PC-9 (cell line): Measurements from ENCODE around the gene MMP7. TPM values are rescaled to one million over a fixed set of nuclear protein-coding genes. Genes with fewer than 3 reads are reported as not detected.

ENCODE experiments used
- BruUV-seq: library from RNA; stranded (reverse); fragments of 400-500 nt; replicated peaks from 2 replicates; lab custom pipeline; 2021; lab: Mats Ljungman, UMichigan
- CTCF ChIA-PET: fragments of 300-600 bp; sonication (Branson Sonifier 250); formaldehyde crosslinking; loops from one replicate; lab custom pipeline; 2022; ENCODE audit warnings: antibody characterized with exemption; lab: Charles Lee
- POLR2A ChIA-PET: fragments of 300-600 bp; sonication (Branson Sonifier 250); formaldehyde crosslinking; loops from one replicate; lab custom pipeline; 2022; ENCODE audit warnings: antibody characterized with exemption; ENCODE audit not compliant: unreplicated experiment; lab: Charles Lee
- DNase-seq, 2 experiments: peaks; one replicate each; pipeline versions ENCODE4 v3.0.0 to v3.0.0-alpha.2; 2015 to 2022; ENCODE audit warnings: mixed read lengths in 1 of 2
- H2AFZ ChIP-seq: fragments of 200-600 bp; sonication (generic); 2 replicates; pipeline ENCODE4 v1.8.1; 2017; ENCODE audit warnings: antibody characterized with exemption
- H3F3A ChIP-seq: fragments of 200-600 bp; sonication (generic); 2 replicates; pipeline ENCODE4 v1.8.1; 2017; ENCODE audit warnings: antibody characterized with exemption, mild to moderate bottlenecking, low read depth; ENCODE audit not compliant: insufficient read depth
- H3K27ac ChIP-seq: fragments of 200-600 bp; sonication (generic); 2 replicates; pipeline ENCODE4 v1.6.1; 2016; ENCODE audit warnings: mixed run types
- H3K27me3 ChIP-seq: fragments of 200-600 bp; sonication (generic); 2 replicates; pipeline ENCODE4 v1.6.1; 2016; ENCODE audit warnings: low read depth, mixed run types; ENCODE audit not compliant: insufficient read depth
- H3K36me3 ChIP-seq: fragments of 200-600 bp; sonication (generic); 2 replicates; pipeline ENCODE4 v1.6.1; 2016; ENCODE audit warnings: low read depth, mixed run types
- H3K4me1 ChIP-seq: fragments of 200-600 bp; sonication (generic); replicated peaks from 2 replicates; pipeline ENCODE4 v1.6.1; 2016; ENCODE audit warnings: mixed run types; ENCODE audit not compliant: insufficient read depth
- H3K4me2 ChIP-seq: fragments of 200-600 bp; sonication (generic); 2 replicates; pipeline ENCODE4 v1.6.1; 2017; ENCODE audit warnings: mixed run types
- H3K4me3 ChIP-seq: fragments of 200-600 bp; sonication (generic); 2 replicates; pipeline ENCODE4 v1.6.1; 2016; ENCODE audit warnings: mixed run types
- H3K79me2 ChIP-seq: fragments of 200-600 bp; sonication (generic); 2 replicates; pipeline ENCODE4 v1.6.1; 2017; ENCODE audit warnings: low read depth, mixed run types
- H3K9me2 ChIP-seq: fragments of 200-600 bp; sonication (generic); 2 replicates; pipeline ENCODE4 v1.8.1; 2017; ENCODE audit warnings: mild to moderate bottlenecking; ENCODE audit not compliant: insufficient read depth
- H3K9me3 ChIP-seq: fragments of 200-600 bp; sonication (generic); 2 replicates; pipeline ENCODE4 v1.8.1; 2016; ENCODE audit warnings: low read depth; ENCODE audit not compliant: insufficient read depth
- H4K20me1 ChIP-seq: fragments of 200-600 bp; sonication (generic); 2 replicates; pipeline ENCODE4 v1.8.1; 2017; ENCODE audit not compliant: insufficient read depth
- EZH2 ChIP-seq: fragments of 200-600 bp; sonication (generic); IDR thresholded peaks from 2 replicates; pipeline ENCODE4 v1.8.0; 2017; ENCODE audit warnings: antibody characterized with exemption, low read depth
- intact Hi-C: fragments of 100-400 bp; cut with micrococcal nuclease; formaldehyde crosslinking; loops from one replicate; pipeline ENCODE4 v1.10.0; 2022; ENCODE audit not compliant: unreplicated experiment
- total RNA-seq: library from RNA; stranded (reverse); gene quantifications from 2 replicates; pipeline ENCODE4 v1.2.3, GENCODE V29; 2021
- TF ChIP-seq, protein P1 (sequence below): fragments of 200-600 bp; sonication (generic); conservative IDR thresholded peaks from 2 replicates; pipeline ENCODE4 v1.6.1; 2017; ENCODE audit warnings: mixed run types, antibody characterized with exemption, mild to moderate bottlenecking, moderate library complexity

MMP7 gene
- total RNA-seq, 1 experiment from 2014 or later: 1.1 TPM

DNA sequence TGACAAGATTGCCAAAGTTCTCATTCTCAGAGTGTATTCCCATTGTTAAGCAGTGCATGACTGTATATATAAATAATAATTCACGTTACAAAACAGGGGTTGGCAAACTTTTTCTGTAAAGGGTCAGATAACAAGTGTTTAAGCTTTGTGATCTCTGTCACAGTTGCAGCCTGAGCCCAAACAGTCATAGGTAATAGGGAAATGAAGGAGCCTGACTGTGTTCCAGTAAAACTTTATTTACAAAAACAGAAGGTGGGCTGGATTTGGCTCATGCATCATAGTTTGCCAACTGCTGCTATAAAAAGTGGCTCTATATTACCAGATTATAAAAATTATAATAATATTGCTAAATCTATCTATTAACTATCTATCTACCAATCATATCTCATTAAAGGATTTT lies 3.5 kb downstream of the MMP7 start:
- POLR2A ChIA-PET: no interaction called here
- no peak for DNase-seq
- Histone ChIP-seq H3K9me2 (no peaks in the 10 kb centered on the region), H2AFZ (no peak overlapping the region), H3K4me2 (no peak overlapping the region), H3K9me3 (no peaks in the 10 kb centered on the region), H3K79me2 (no peaks in the 10 kb centered on the region), H3K4me3 (no peak overlapping the region), H3K27ac (no peak overlapping the region), H3K27me3 (no peaks in the 10 kb centered on the region), H3K36me3 (no peaks in the 10 kb centered on the region), H4K20me1 (no peaks in the 10 kb centered on the region), H3K4me1 (peaks cover 7% of the 10 kb centered on the region; the same call in 1 of the 2 replicates), H3F3A (peaks cover 5% of the 10 kb centered on the region; the same call in 1 of the 2 replicates)
- BruUV-seq: no TSS peak
- TF ChIP-seq, protein P1, sequence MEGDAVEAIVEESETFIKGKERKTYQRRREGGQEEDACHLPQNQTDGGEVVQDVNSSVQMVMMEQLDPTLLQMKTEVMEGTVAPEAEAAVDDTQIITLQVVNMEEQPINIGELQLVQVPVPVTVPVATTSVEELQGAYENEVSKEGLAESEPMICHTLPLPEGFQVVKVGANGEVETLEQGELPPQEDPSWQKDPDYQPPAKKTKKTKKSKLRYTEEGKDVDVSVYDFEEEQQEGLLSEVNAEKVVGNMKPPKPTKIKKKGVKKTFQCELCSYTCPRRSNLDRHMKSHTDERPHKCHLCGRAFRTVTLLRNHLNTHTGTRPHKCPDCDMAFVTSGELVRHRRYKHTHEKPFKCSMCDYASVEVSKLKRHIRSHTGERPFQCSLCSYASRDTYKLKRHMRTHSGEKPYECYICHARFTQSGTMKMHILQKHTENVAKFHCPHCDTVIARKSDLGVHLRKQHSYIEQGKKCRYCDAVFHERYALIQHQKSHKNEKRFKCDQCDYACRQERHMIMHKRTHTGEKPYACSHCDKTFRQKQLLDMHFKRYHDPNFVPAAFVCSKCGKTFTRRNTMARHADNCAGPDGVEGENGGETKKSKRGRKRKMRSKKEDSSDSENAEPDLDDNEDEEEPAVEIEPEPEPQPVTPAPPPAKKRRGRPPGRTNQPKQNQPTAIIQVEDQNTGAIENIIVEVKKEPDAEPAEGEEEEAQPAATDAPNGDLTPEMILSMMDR: no peak
- no peak for TF ChIP-seq EZH2
- intact Hi-C loops: no loop called here
- CTCF ChIA-PET: no interaction called here

DNA sequence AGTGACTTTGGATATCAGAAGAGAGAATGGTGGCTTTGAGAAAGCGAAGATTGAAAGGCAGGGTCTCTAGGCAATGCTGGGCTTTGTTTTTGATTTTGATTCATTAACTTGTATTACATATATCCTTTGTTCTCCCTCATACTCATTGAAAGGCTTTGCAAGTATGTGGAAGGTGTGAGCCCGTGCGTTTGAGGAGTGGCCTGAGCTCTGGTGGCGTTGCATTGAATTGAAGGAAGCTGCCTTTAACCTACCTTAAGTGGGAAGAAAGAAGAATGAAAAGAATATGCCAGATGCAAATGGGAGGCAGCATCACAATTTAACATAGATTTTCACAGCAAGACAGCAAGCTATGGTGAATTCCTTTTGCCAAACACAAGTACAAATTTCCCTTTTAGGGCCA lies 6.7 kb downstream of the MMP7 start:
- CTCF ChIA-PET: no interaction called here
- BruUV-seq: no TSS peak
- POLR2A ChIA-PET: no interaction called here

DNA sequence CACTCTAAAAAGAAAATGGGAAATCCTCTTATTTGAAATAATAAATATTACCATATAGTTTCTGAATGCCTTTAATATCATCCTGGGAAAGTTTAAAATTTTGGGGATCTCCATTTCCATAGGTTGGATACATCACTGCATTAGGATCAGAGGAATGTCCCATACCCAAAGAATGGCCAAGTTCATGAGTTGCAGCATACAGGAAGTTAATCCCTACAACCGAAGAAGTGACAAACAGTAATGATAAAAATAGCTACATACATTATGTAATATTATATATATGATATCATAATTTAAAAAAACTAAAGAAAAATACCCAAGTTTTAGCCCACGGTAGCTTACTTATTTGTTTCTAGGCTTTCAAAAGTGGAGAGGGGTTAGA lies 7.4 kb downstream of the MMP7 start:
- Histone ChIP-seq H3K36me3 (no peaks in the 10 kb centered on the region), H3K79me2 (no peaks in the 10 kb centered on the region), H3K27me3 (no peaks in the 10 kb centered on the region), H3K27ac (no peak overlapping the region), H3K4me2 (no peak overlapping the region), H3F3A (peaks cover 5% of the 10 kb centered on the region; the same call in 1 of the 2 replicates), H4K20me1 (no peaks in the 10 kb centered on the region), H3K4me1 (peaks cover 7% of the 10 kb centered on the region; the same call in 1 of the 2 replicates), H3K9me3 (no peaks in the 10 kb centered on the region), H2AFZ (no peak overlapping the region), H3K4me3 (no peak overlapping the region), H3K9me2 (no peaks in the 10 kb centered on the region)
- TF ChIP-seq, protein P1: no peak
- TF ChIP-seq EZH2: no peak
- DNase-seq: no peak
- ChIA-PET CTCF (no interaction called here), POLR2A (no interaction called here)
- intact Hi-C loops: no loop called here
- BruUV-seq: no TSS peak

More for the DNA sequence above, 6.7 kb downstream of the MMP7 start:
- Histone ChIP-seq H3K9me3 (no peaks in the 10 kb centered on the region), H3K4me3 (no peak overlapping the region), H3K79me2 (no peaks in the 10 kb centered on the region), H3K36me3 (no peaks in the 10 kb centered on the region), H3K27me3 (no peaks in the 10 kb centered on the region), H2AFZ (no peak overlapping the region), H4K20me1 (no peaks in the 10 kb centered on the region), H3K9me2 (no peaks in the 10 kb centered on the region), H3F3A (peaks cover 5% of the 10 kb centered on the region; the same call in 1 of the 2 replicates), H3K4me2 (no peak overlapping the region), H3K27ac (no peak overlapping the region), H3K4me1 (peaks cover 7% of the 10 kb centered on the region; the same call in 1 of the 2 replicates)
- TF ChIP-seq, protein P1: no peak
- no peak for TF ChIP-seq EZH2
- intact Hi-C loops: no loop called here
- no peak for DNase-seq
